Dermis microvascular lymphatic vessel endothelial cell (primary cell): Measurements from ENCODE around the gene KYNU. TPM values are rescaled to one million over a fixed set of nuclear protein-coding genes. Genes with fewer than 3 reads are reported as not detected.
"Not testable (repeated sequence)": the region's sequence is repeated elsewhere in the genome, so short reads cannot be mapped to it uniquely, and the experiment has no call there.

ENCODE experiments used
- DNase-seq, 2 donors: peaks; one replicate each; pipeline versions ENCODE4 v3.0.0 to v3.0.0-alpha.2; 2010; ENCODE audit warnings: low read depth in 2 of 2
- total RNA-seq: library from RNA; depleted of rRNA; stranded (reverse); fragments of >200 nt; gene quantifications from 2 replicates; pipeline ENCODE4 v1.2.1, GENCODE V29; 2014

KYNU gene
- total RNA-seq, 1 donor from 2014 or later = 0.26 TPM

DNA sequence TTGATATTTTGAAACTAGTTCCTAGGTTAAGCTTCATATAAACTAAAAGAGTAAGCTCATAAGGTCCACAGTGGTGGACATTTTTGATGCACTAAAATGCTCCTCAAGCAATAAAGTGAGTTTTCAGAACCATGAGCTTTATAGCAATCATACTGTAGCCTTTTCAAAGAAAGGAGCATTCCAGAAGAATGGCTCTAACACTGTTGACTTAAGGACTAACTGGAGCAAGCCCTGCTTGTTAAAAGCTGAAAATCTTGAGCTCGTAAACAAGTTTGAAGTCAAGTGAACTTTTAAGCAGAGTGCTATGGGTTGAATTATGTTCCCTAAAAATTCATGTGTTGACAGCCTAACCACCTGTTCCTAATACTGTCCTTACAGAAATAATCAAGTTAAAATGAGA is 38.0 kb downstream of the KYNU start:
- DNase-seq = no peak

DNA sequence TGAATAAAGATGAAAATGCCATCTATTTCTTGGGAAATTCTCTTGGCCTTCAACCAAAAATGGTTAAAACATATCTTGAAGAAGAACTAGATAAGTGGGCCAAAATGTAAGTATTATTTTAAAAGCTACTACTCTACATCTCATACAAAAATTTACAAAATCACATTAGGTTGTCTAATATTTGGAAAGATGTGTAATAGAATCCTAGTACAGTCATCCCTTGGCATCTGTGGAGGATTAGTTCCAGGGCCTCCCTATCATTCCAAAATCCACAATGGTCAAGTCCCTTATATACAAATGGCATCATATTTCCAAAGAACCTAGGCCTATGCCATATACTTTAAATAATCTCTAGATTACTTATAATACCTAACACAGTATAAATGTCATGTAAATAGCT is 41.2 kb downstream of the KYNU start:
- DNase-seq = no peak

GRCh38 chr2:142920571-142920970 is 43.1 kb downstream of the KYNU start:
- no peak for DNase-seq

GRCh38 chr2:142926445-142926844 is 49.0 kb downstream of the KYNU start:
- no peak for DNase-seq

DNA sequence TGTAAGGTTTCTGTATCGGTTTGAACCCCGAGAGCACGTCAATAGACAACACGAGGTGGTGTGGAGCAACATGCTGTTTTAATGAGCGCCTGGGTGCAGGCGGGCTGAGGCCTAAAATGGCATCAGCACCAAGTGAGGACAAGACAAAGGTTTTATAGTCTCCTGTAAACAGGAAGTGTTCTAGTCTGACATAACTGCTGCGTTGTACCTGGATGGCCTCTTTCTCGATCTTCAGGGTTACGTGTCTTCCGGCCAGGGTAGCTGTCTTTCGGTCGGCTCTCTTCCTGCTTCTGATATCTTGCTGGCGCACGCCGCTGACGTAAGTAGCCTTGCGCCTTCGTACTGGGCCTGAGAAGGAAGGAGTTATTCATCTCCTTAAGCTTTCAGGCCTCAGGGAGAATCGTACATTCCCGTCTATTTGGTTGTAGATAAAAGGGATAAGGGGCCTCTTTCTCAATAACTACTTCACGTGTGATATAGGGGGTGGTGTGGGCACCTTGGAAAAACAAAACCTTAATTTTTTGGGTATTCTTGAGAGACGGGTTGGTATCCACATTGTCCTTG is 53.5 kb downstream of the KYNU start:
- DNase-seq = no peak

DNA sequence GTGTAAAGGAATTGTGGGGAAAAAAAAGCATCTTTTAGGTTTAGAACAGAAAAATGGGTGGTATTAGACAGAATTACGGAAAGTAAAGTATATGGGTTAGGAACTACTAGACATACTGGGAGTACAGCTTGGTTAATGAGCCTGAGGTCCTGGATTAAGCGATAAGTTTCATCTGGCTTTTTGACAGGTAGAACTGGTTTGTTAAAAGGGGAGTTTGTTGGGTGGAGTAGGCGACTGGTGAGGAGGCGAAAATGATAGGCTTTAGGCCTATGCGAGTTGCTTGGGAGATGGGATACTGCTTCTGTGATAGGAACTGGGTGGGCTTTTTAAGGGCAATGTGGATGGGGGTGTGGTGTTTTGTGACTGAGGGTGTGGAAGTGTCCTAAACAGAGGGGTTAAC is 56.5 kb downstream of the KYNU start:
- DNase-seq = no peak

DNA sequence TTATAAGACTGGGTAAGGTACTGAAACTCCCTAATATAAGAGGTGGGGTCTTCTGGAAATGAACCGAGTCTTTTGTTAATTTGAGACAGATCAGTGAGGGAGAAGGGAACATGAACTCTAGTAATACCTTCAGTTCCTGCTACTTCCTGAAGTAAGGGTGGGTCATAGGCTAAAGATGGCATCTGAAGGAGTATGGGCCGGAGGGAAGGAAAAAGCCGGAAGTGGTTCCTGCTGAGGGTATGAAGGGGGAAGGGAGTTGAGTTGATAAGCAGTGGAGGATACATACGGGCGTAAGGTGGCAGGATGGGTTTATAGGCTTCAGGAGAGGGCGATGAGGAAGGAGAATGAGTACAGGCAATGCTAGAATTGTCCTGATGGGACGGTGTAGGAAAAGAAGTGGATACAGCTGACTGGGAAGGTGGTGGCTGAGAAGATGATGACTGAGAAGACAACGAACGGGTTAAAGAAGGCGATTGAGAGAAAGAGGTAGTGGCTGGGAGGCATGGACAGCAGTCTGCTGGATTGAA is 58.2 kb downstream of the KYNU start:
- DNase-seq = no peak

- DNase-seq = no peak
Measured at GRCh38 chr2:142936629-142937028, 59.2 kb downstream of the KYNU start.

GRCh38 chr2:142937347-142937746 is 59.9 kb downstream of the KYNU start:
- no peak for DNase-seq

GRCh38 chr2:142938240-142938639 is 60.8 kb downstream of the KYNU start:
- DNase-seq = no peak

GRCh38 chr2:142940606-142941223 is 63.3 kb downstream of the KYNU start:
- no peak for DNase-seq

GRCh38 chr2:142942690-142943089 is 65.2 kb downstream of the KYNU start:
- DNase-seq = no peak

- DNase-seq = peak in 1 of 2 donors; percentile 6
Measured at GRCh38 chr2:142944264-142944663, 66.8 kb downstream of the KYNU start.

DNA sequence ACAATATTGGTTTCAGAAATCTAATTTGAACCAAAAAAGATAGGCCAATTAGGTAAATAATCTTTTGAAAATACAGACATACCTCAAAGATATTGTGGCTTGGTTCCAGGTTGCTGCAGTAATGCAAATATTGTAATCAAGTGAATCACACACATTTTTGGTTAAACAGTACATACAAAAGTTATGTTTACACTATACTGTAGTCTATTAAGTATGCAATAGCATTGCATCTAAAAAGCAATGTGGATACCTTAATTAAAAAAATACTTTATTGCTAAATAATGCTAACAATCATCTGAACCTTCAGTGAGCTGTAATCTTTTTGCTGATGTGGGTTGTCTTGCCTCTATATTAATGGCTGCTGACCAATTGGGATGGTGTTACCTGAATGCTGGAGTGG is 67.3 kb downstream of the KYNU start:
- DNase-seq = no peak

GRCh38 chr2:142946941-142947340 is 69.5 kb downstream of the KYNU start:
- DNase-seq = peak in 1 of 2 donors; percentile 33

- DNase-seq = not testable (repeated sequence)
Measured at GRCh38 chr2:142948723-142949122, 71.3 kb downstream of the KYNU start.

DNA sequence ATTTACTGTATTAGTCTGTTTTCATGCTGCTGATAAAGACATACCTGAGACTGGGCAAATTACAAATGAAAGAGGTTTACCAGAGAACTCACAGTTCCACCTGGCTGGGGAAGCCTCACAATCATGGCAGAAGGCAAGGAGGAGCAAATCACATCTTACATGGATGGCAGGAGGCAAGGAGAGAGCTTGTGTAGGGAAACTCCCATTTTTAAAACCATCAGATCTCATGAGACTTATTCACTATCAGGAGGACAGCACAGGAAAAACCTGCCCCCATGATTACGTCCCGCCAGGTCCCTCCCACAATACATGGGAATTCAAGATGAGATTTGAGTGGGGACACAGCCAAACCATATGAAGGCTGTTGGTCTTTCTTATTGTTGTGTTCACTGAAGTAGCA is 72.9 kb downstream of the KYNU start:
- DNase-seq = not testable (repeated sequence)

- no peak for DNase-seq
Measured at GRCh38 chr2:142951190-142952007, 73.9 kb downstream of the KYNU start.

DNA sequence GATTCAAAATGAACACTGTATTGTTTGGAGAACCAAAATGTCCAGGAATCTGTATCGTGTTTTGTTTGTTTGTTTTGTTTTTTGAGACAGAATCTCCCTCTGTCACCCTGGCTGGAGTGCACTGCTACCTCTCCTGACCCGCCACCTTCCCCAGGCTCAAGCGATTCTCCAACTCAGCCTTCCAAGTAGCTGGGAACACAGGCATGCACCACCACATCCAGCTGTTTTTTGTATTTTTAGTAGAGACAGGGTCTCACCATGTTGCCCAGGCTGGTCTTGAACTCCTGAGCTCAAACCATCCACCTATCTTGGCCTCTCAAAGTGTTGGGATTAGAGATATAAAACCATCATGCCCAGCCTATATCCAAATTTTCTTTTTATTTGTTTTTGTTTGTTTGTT is 74.6 kb downstream of the KYNU start:
- no peak for DNase-seq

GRCh38 chr2:142952793-142953494 is 75.5 kb downstream of the KYNU start:
- no peak for DNase-seq

GRCh38 chr2:142954493-142954892 is 77.0 kb downstream of the KYNU start:
- DNase-seq = peak in 1 of 2 donors; percentile 26

DNA sequence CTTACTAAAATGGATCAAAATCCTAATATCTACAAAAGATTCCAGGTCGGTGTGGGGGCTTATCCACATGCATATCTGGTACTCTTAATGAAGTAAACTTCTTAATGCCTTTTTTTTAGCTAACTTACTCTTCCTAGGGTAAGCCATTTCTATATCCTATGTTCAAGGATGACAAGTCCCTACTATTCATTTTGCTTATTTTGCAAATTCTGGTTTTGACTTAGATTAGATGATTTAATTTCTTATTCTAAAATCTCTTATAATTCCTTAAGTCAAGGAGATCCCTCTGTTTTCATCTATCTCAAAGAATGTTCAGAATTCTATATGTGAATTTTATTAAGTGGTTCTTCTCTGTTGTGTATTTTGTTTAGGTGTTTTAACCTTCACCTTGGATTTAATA is 79.7 kb downstream of the KYNU start:
- no peak for DNase-seq
